Measurements from ENCODE around the gene LILRA6.
"Not testable (repeated sequence)": the region's sequence is repeated elsewhere in the genome, so short reads cannot be mapped to it uniquely, and the experiment has no call there.

LILRA6 gene

GRCh38 chr19:54240372-54241336 lies 1.9 kb downstream of the LILRA6 start:
- no CpG with 5 or more reads among the region's 22 CpGs for WGBS (ENCODE audit: extremely low coverage, insufficient coverage, insufficient read length)
- H3K18ac ChIP-seq (ENCODE audit: low read length): not testable (repeated sequence)

GRCh38 chr19:54239491-54240371 lies 2.9 kb downstream of the LILRA6 start:
- H4K8ac ChIP-seq (ENCODE audit: low read depth, low read length); H3K79me1 ChIP-seq (ENCODE audit: low read length); H3K14ac ChIP-seq (ENCODE audit: low read length); DNase-seq; H3K9ac ChIP-seq (ENCODE audit: low read length); H3K4me1 ChIP-seq (ENCODE audit: control insufficient read depth in 1 of 2, insufficient read depth in 2 of 2, low read length in 2 of 2); H3K23ac ChIP-seq (ENCODE audit: low read length); H2AFZ ChIP-seq (ENCODE audit: insufficient read depth, low read length, poor library complexity); H2BK5ac ChIP-seq (ENCODE audit: low read depth, low read length, poor library complexity); H3K27me3 ChIP-seq (ENCODE audit: insufficient read depth, low read length); H3K36me3 ChIP-seq (ENCODE audit: control insufficient read depth in 1 of 2, insufficient read depth in 2 of 2, low read length in 2 of 2); H2AK5ac ChIP-seq (ENCODE audit: low read length); H2BK120ac ChIP-seq (ENCODE audit: insufficient read depth, low read length, poor library complexity); H3K4ac ChIP-seq (ENCODE audit: low read depth, low read length); H3K79me2 ChIP-seq (ENCODE audit: control insufficient read depth, insufficient read depth, low read length, poor library complexity); H3K9me3 ChIP-seq (ENCODE audit: insufficient read depth, low read depth, low read length); H4K91ac ChIP-seq (ENCODE audit: low read depth, low read length); H3K4me3 ChIP-seq (ENCODE audit: low read depth, low read length); H2BK12ac ChIP-seq (ENCODE audit: low read length); H4K12ac ChIP-seq (ENCODE audit: low read depth, low read length); H3K4me2 ChIP-seq (ENCODE audit: low read length); H3K18ac ChIP-seq (ENCODE audit: low read length); H3K27ac ChIP-seq (ENCODE audit: low read depth, low read length): not testable (repeated sequence)
- no CpG with 5 or more reads among the region's 21 CpGs for WGBS (ENCODE audit: extremely low coverage, insufficient coverage, insufficient read length)

More at GRCh38 chr19:54240372-54241336, 1.9 kb downstream of the LILRA6 start:
- not testable (repeated sequence) for H4K91ac ChIP-seq (ENCODE audit: low read depth, low read length); H3K4ac ChIP-seq (ENCODE audit: low read depth, low read length); H4K8ac ChIP-seq (ENCODE audit: low read depth, low read length); H3K36me3 ChIP-seq (ENCODE audit: control insufficient read depth in 1 of 2, insufficient read depth in 2 of 2, low read length in 2 of 2); H4K12ac ChIP-seq (ENCODE audit: low read depth, low read length); H3K27ac ChIP-seq (ENCODE audit: low read depth, low read length); H3K27me3 ChIP-seq (ENCODE audit: insufficient read depth, low read length); H3K4me1 ChIP-seq (ENCODE audit: control insufficient read depth in 1 of 2, insufficient read depth in 2 of 2, low read length in 2 of 2); H2BK120ac ChIP-seq (ENCODE audit: insufficient read depth, low read length, poor library complexity); H2AFZ ChIP-seq (ENCODE audit: insufficient read depth, low read length, poor library complexity); H3K14ac ChIP-seq (ENCODE audit: low read length); H3K23ac ChIP-seq (ENCODE audit: low read length); H2BK12ac ChIP-seq (ENCODE audit: low read length); H3K9ac ChIP-seq (ENCODE audit: low read length); H3K79me1 ChIP-seq (ENCODE audit: low read length); H3K4me2 ChIP-seq (ENCODE audit: low read length); H3K9me3 ChIP-seq (ENCODE audit: insufficient read depth, low read depth, low read length); H3K79me2 ChIP-seq (ENCODE audit: control insufficient read depth, insufficient read depth, low read length, poor library complexity); H2BK5ac ChIP-seq (ENCODE audit: low read depth, low read length, poor library complexity); DNase-seq; H2AK5ac ChIP-seq (ENCODE audit: low read length); H3K4me3 ChIP-seq (ENCODE audit: low read depth, low read length)

DNA sequence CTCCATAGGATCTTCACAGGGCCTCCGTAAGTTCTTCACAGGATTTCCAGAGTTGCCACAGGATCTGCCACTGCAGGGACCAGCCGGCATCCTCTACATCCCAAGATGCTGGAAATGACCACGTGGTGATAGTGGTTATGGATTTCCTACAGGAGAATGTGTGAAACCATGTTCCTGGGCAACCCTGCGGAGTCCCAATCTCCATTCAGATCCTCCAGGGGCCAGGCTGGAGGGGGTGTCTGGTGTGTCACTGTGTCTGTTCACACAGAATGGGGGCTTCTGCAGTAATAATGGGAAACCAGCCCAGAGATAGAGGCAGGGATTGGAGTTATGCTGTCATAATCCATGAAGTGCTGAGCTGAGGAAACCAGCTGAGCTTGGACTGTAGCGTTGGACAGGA lies 8.6 kb downstream of the LILRA6 start:
- Histone ChIP-seq H3K27ac (ENCODE audit: low read depth, low read length) (no peak overlapping the region), H3K9me3 (ENCODE audit: insufficient read depth, low read depth, low read length) (peaks cover 5% of the 10 kb centered on the region), H3K9ac (ENCODE audit: low read length) (no peak overlapping the region), H3K4me3 (ENCODE audit: low read depth, low read length) (no peak overlapping the region), H4K91ac (ENCODE audit: low read depth, low read length) (no peak overlapping the region), H4K12ac (ENCODE audit: low read depth, low read length) (no peak overlapping the region), H2AK5ac (ENCODE audit: low read length) (no peak overlapping the region), H3K4me1 (ENCODE audit: control insufficient read depth in 1 of 2, insufficient read depth in 2 of 2, low read length in 2 of 2) (no peaks in the 10 kb centered on the region), H2AFZ (ENCODE audit: insufficient read depth, low read length, poor library complexity) (no peak overlapping the region), H4K8ac (ENCODE audit: low read depth, low read length) (no peak overlapping the region), H3K14ac (ENCODE audit: low read length) (no peak overlapping the region), H2BK120ac (ENCODE audit: insufficient read depth, low read length, poor library complexity) (no peak overlapping the region), H3K36me3 (ENCODE audit: control insufficient read depth in 1 of 2, insufficient read depth in 2 of 2, low read length in 2 of 2) (no peaks in the 10 kb centered on the region), H3K4ac (ENCODE audit: low read depth, low read length) (no peak overlapping the region), H3K79me2 (ENCODE audit: control insufficient read depth, insufficient read depth, low read length, poor library complexity) (no peaks in the 10 kb centered on the region), H3K4me2 (ENCODE audit: low read length) (no peak overlapping the region), H3K27me3 (ENCODE audit: insufficient read depth, low read length) (peaks cover 2% of the 10 kb centered on the region), H3K23ac (ENCODE audit: low read length) (no peak overlapping the region), H2BK12ac (ENCODE audit: low read length) (no peak overlapping the region), H3K79me1 (ENCODE audit: low read length) (no peaks in the 10 kb centered on the region), H2BK5ac (ENCODE audit: low read depth, low read length, poor library complexity) (no peak overlapping the region), H3K18ac (ENCODE audit: low read length) (no peak overlapping the region)
- no CpG with 5 or more reads among the region's 5 CpGs for WGBS (ENCODE audit: extremely low coverage, insufficient coverage, insufficient read length)
- DNase-seq: no peak

- H2BK12ac ChIP-seq (ENCODE audit: low read length): no peak overlapping the region
- H3K4me3 ChIP-seq (ENCODE audit: low read depth, low read length): no peak overlapping the region
- H2AFZ ChIP-seq (ENCODE audit: insufficient read depth, low read length, poor library complexity): no peak overlapping the region
- no peak overlapping the region for H2BK5ac ChIP-seq (ENCODE audit: low read depth, low read length, poor library complexity)
- H4K8ac ChIP-seq (ENCODE audit: low read depth, low read length): no peak overlapping the region
- DNase-seq: peak; percentile 82 to 97
- H3K23ac ChIP-seq (ENCODE audit: low read length): no peak overlapping the region
- no peak overlapping the region for H2BK120ac ChIP-seq (ENCODE audit: insufficient read depth, low read length, poor library complexity)
- no peaks in the 10 kb centered on the region for H3K4me1 ChIP-seq (ENCODE audit: control insufficient read depth in 1 of 2, insufficient read depth in 2 of 2, low read length in 2 of 2)
- H3K9me3 ChIP-seq (ENCODE audit: insufficient read depth, low read depth, low read length): peaks cover 5% of the 10 kb centered on the region
- H3K27ac ChIP-seq (ENCODE audit: low read depth, low read length): no peak overlapping the region
- no CpG with 5 or more reads among the region's 21 CpGs for WGBS (ENCODE audit: extremely low coverage, insufficient coverage, insufficient read length)
- H3K4me2 ChIP-seq (ENCODE audit: low read length): no peak overlapping the region
- H2AK5ac ChIP-seq (ENCODE audit: low read length): no peak overlapping the region
- H3K79me2 ChIP-seq (ENCODE audit: control insufficient read depth, insufficient read depth, low read length, poor library complexity): no peaks in the 10 kb centered on the region
- no peak overlapping the region for H3K4ac ChIP-seq (ENCODE audit: low read depth, low read length)
- H3K9ac ChIP-seq (ENCODE audit: low read length): no peak overlapping the region
- H3K14ac ChIP-seq (ENCODE audit: low read length): no peak overlapping the region
- H3K79me1 ChIP-seq (ENCODE audit: low read length): no peaks in the 10 kb centered on the region
- no peak overlapping the region for H4K91ac ChIP-seq (ENCODE audit: low read depth, low read length)
- H3K27me3 ChIP-seq (ENCODE audit: insufficient read depth, low read length): peaks cover 2% of the 10 kb centered on the region
- H3K18ac ChIP-seq (ENCODE audit: low read length): no peak overlapping the region
- H4K12ac ChIP-seq (ENCODE audit: low read depth, low read length): no peak overlapping the region
- H3K36me3 ChIP-seq (ENCODE audit: control insufficient read depth in 1 of 2, insufficient read depth in 2 of 2, low read length in 2 of 2): no peaks in the 10 kb centered on the region
These were observed 11.3 kb downstream of the LILRA6 start for GRCh38 chr19:54231077-54231931.
